ENCODE data around the gene PAH.

DNA sequence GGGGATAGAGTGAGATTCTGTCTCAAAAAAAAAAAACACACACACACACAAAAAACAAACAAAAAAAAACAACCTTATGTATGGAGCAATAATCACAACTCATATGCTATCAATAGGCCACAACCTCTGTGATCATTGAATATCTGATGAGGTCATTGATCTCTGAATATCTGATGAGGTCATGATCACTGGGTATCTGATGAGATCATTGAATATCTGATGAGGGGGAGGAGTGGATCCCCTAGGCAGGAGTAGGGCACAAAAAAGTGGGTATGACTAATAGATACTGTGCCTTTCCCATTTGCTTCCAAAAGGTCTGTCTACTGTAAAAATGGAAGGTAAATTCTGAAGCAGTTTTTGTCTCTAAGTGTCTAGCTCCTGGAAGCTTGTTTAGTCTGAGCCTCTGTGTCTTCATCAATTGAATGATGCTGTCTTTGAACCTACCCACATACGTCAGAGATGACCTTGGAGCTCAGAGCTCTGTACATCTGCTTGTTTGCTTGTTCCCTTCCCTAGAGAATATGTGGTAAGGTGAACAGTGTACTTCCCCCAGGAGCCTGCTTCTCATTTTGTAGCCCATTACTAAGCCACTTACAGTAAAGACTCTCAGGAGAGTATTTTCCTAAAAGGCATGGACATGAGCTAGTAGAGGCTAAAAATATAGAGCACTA lies 13.6 kb downstream of the PAH start:
- TF ChIP-seq ZNF70 (CRISPR knock-in tag; IDR thresholded peaks at IDR 0.05): no peak
- no peak for TF ChIP-seq ZFP30 (CRISPR knock-in tag; IDR thresholded peaks at IDR 0.05)
